VCaP (cell line): ENCODE measurements around the gene KLHDC2.

Experiments
- H3K27ac ChIP-seq: fragments of 450-650 bp; 2 replicates; pipeline ENCODE4 v1.5.1; 2017
- CTCF ChIP-seq: fragments of 450-650 bp; conservative IDR thresholded peaks from 2 replicates; pipeline ENCODE4 v1.5.1; 2017; ENCODE audit warnings: mild to moderate bottlenecking, moderate library complexity

Gene KLHDC2

GRCh38 chr14:49754570-49755097 lies 13.3 kb upstream of the KLHDC2 start:
- TF ChIP-seq CTCF, result no peak

GRCh38 chr14:49755378-49755777 lies 12.6 kb upstream of the KLHDC2 start:
- TF ChIP-seq CTCF, result no peak
- no peak overlapping the region for H3K27ac ChIP-seq

More at GRCh38 chr14:49754570-49755097, 13.3 kb upstream of the KLHDC2 start:
- H3K27ac ChIP-seq, result no peak overlapping the region

- no peak for TF ChIP-seq CTCF
- H3K27ac ChIP-seq, result no peak overlapping the region
Measured at GRCh38 chr14:49761839-49762551, 6.0 kb upstream of the KLHDC2 start.

- TF ChIP-seq CTCF, result no peak
- H3K27ac ChIP-seq, result peak overlapping the region; percentile 97
Measured at GRCh38 chr14:49766839-49767238, 1.1 kb upstream of the KLHDC2 start.

GRCh38 chr14:49767270-49767570 lies 733 bp upstream of the KLHDC2 start:
- peak overlapping the region; percentile 97 for H3K27ac ChIP-seq
- TF ChIP-seq CTCF, result no peak

GRCh38 chr14:49768301-49769121 lies 558 bp downstream of the KLHDC2 start:
- H3K27ac ChIP-seq, result peak overlapping the region; percentile 97
- no peak for TF ChIP-seq CTCF

- H3K27ac ChIP-seq, result peak overlapping the region; percentile 97
- TF ChIP-seq CTCF, result no peak
Measured at GRCh38 chr14:49769171-49769570, 1.2 kb downstream of the KLHDC2 start.
